ENCODE measurements around the gene NFIB. TPM values are rescaled to one million over a fixed set of nuclear protein-coding genes. Genes with fewer than 3 reads are reported as not detected.

NFIB gene
- total RNA-seq, 1 experiment from 2014 or later = 14.3 TPM

DNA sequence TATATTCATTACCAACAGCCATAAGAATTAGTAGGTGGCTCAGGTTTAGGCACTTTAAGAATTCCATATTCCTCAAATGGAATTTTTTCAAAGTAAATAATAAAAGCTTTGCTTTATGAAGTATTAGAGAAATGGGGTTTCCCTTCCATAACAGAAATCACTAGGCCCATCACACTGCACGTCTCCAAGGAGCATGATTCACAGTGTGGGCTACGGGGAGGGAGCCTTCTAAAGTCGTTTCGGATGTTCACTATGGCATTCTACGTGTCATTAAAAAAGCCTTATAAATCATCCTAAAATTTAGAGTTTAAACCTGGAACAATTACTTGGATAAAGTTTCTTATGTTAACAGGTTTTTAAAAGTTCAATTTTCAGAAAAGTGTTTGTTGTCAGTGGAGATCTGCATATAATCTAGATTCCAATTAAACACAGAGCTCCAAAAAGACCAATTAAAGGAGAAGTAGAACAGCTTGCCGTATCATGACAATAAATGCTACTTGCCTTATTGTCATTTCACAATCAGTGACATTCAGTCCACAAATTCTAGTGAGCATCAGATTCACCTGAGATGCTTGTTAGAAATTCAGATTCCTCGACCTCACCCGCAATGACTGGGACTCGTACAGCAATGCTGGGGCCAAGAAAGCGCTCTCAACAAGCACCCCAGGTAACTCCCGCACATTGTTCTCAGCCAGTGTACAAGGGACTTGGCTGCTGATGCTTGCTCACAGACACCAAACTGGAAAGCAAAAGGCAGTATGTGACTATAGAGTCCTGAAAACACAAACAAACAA lies 115.7 kb downstream of the NFIB start:
- TF ChIP-seq, protein P1, sequence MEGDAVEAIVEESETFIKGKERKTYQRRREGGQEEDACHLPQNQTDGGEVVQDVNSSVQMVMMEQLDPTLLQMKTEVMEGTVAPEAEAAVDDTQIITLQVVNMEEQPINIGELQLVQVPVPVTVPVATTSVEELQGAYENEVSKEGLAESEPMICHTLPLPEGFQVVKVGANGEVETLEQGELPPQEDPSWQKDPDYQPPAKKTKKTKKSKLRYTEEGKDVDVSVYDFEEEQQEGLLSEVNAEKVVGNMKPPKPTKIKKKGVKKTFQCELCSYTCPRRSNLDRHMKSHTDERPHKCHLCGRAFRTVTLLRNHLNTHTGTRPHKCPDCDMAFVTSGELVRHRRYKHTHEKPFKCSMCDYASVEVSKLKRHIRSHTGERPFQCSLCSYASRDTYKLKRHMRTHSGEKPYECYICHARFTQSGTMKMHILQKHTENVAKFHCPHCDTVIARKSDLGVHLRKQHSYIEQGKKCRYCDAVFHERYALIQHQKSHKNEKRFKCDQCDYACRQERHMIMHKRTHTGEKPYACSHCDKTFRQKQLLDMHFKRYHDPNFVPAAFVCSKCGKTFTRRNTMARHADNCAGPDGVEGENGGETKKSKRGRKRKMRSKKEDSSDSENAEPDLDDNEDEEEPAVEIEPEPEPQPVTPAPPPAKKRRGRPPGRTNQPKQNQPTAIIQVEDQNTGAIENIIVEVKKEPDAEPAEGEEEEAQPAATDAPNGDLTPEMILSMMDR (conservative IDR thresholded peaks at IDR 0.05) = no peak
- H3K9me3 Mint-ChIP-seq = no peaks in the 10 kb centered on the region
- Histone ChIP-seq H3K4me2 (ENCODE audit: insufficient read depth, insufficient read length, low read length) (no peak overlapping the region), H4K8ac (replicated peaks; ENCODE audit: insufficient read length, low read depth, low read length) (no peak overlapping the region), H2BK15ac (ENCODE audit: low read depth, low read length) (no peak overlapping the region), H2BK12ac (ENCODE audit: insufficient read length, low read depth, low read length) (no peak overlapping the region), H4K91ac (ENCODE audit: insufficient read length, low read depth, low read length) (no peak overlapping the region), H3K23ac (ENCODE audit: insufficient read length, low read depth, low read length) (no peak overlapping the region), H3K9me3 (ENCODE audit: control insufficient read depth, low read depth, low read length) (no peaks in the 10 kb centered on the region), H3K27ac (ENCODE audit: insufficient read length, low read depth, low read length) (no peak overlapping the region), H2BK5ac (ENCODE audit: insufficient read length, low read length) (no peak overlapping the region), H3K4ac (ENCODE audit: low read depth, low read length) (no peak overlapping the region), H3K14ac (ENCODE audit: insufficient read depth, low read length) (no peak overlapping the region), H3K23me2 (ENCODE audit: insufficient read length, low read depth, low read length, poor library complexity, severe bottlenecking) (no peaks in the 10 kb centered on the region), H3K56ac (ENCODE audit: insufficient read length, low read depth, low read length) (no peak overlapping the region), H3K4me1 (ENCODE audit: insufficient read depth, low read length) (peaks cover 4% of the 10 kb centered on the region; the same call in 1 of the 2 replicates), H2AFZ (ENCODE audit: low read length) (no peak overlapping the region), H4K5ac (ENCODE audit: insufficient read length, low read depth, low read length) (no peak overlapping the region), H2BK120ac (ENCODE audit: low read depth, low read length, poor library complexity, severe bottlenecking) (no peak overlapping the region), H2BK20ac (ENCODE audit: low read depth, low read length, poor library complexity, severe bottlenecking) (no peak overlapping the region), H3K79me2 (ENCODE audit: insufficient read depth, low read length) (0 out of 2 replicates have a peak, but pooled peaks cover 1% of the 10 kb centered on the region), H3T11ph (ENCODE audit: low read length) (no peak overlapping the region), H3K18ac (ENCODE audit: insufficient read length, low read depth, low read length) (no peak overlapping the region), H3K27me3 (ENCODE audit: insufficient read depth, low read length) (no peaks in the 10 kb centered on the region), H4K20me1 (ENCODE audit: control insufficient read depth, insufficient read depth, insufficient read length) (no peaks in the 10 kb centered on the region), H3K79me1 (ENCODE audit: insufficient read depth, low read depth, low read length, poor library complexity, severe bottlenecking) (no peaks in the 10 kb centered on the region), H3K9ac (ENCODE audit: extremely low read depth, insufficient read length, low read length) (no peak overlapping the region), H2AK5ac (ENCODE audit: insufficient read length, low read length) (no peak overlapping the region)
- WGBS (ENCODE audit: extremely low coverage, insufficient read length, low lambda C conversion rate) = no CpG with 5 or more reads among the region's 11 CpGs
- peaks cover 15 to 16% of the 10 kb centered on the region in 2 experiments for H3K4me1 Mint-ChIP-seq
- H3K27ac Mint-ChIP-seq = no peak overlapping the region
- DNase-seq = no peak
- no peaks in the 10 kb centered on the region; the same call in 1 of the 2 replicates for H3K27me3 Mint-ChIP-seq (ENCODE audit: low read depth)
- H3K4me3 Mint-ChIP-seq = no peak overlapping the region
- H3K36me3 Mint-ChIP-seq (ENCODE audit: insufficient read depth in 1 of 3, low read depth in 3 of 3) = no peaks in the 10 kb centered on the region

All from H9 (cell line).